ENCODE data around the gene SETDB1. TPM values are rescaled to one million over a fixed set of nuclear protein-coding genes. Genes with fewer than 3 reads are reported as not detected.

SETDB1 gene
- total and polyA plus RNA-seq, 2 donors from 2014 or later: 12.1 to 51.6 TPM

DNA sequence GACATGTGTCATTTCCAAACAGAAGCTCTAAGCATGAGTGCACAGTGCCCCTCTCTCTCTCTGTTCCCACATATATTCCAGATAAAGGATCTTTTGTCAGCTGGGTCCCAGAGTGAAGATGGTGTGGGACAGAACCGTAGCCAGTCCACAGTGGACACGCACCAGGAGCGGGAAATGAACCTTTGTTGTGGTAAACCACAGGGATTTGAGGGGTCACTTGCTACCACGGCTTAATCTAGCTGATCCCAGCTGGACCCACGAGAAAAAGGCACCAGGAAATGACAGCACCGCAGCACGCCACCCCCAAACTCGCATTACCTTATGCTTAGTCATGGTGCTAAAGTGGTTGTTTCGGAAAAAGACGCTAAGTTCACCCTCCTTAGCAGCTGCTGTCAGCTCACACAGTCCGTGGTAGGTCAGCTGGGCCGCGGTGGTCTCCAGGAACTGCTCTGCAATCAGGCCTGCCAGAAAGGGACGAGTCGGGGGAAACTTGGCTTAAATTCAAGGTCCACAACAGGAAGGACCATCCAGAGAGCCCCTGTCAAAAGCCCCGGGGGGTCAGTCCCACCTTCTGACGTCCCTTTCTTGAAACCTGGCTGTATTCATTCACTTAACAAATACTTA is 73.0 kb downstream of the SETDB1 start:
- Histone ChIP-seq H3K9me3 (ENCODE audit: control insufficient read depth in 2 of 3, insufficient read depth in 1 of 3, low read length in 3 of 3) (no peaks in the 10 kb centered on the region), H3K27ac (ENCODE audit: low read depth in 2 of 2, low read length in 2 of 2) (no peak overlapping the region), H3K4me1 (ENCODE audit: control insufficient read depth in 2 of 3, insufficient read depth in 2 of 3, low read depth in 1 of 3, low read length in 3 of 3) (peaks cover 4 to 23% (median 11%) of the 10 kb centered on the region in 3 donors), H3K36me3 (ENCODE audit: control insufficient read depth in 2 of 3, insufficient read depth in 3 of 3, low read length in 3 of 3) (peaks cover 0 to 46% (median 18%) of the 10 kb centered on the region in 3 donors), H3K4me3 (ENCODE audit: low read length in 3 of 3) (no peak overlapping the region), H3K27me3 (ENCODE audit: control insufficient read depth, insufficient read depth, low read length) (no peaks in the 10 kb centered on the region), H3K9ac (ENCODE audit: low read length in 3 of 3) (no peak overlapping the region)
- DNase-seq (no peak), FAIRE-seq (no peak)
- intact Hi-C loops (cut with DNase I): no loop called here
- no peak for TF ChIP-seq CTCF (IDR thresholded peaks at IDR 0.05; ENCODE audit: borderline replicate concordance, extremely low read depth, insufficient read depth)

- Histone ChIP-seq H3K27me3 (ENCODE audit: control insufficient read depth, insufficient read depth, low read length) (no peaks in the 10 kb centered on the region), H3K4me1 (ENCODE audit: control insufficient read depth in 2 of 3, insufficient read depth in 2 of 3, low read depth in 1 of 3, low read length in 3 of 3) (peaks cover 4 to 23% (median 11%) of the 10 kb centered on the region in 3 donors), H3K9me3 (ENCODE audit: control insufficient read depth in 2 of 3, insufficient read depth in 1 of 3, low read length in 3 of 3) (no peaks in the 10 kb centered on the region), H3K4me3 (ENCODE audit: low read length in 3 of 3) (no peak overlapping the region), H3K9ac (ENCODE audit: low read length in 3 of 3) (no peak overlapping the region), H3K27ac (ENCODE audit: low read depth in 2 of 2, low read length in 2 of 2) (no peak overlapping the region), H3K36me3 (ENCODE audit: control insufficient read depth in 2 of 3, insufficient read depth in 3 of 3, low read length in 3 of 3) (peaks cover 0 to 46% (median 18%) of the 10 kb centered on the region in 3 donors)
- intact Hi-C loops (cut with DNase I): no loop called here
- TF ChIP-seq CTCF (IDR thresholded peaks at IDR 0.05; ENCODE audit: borderline replicate concordance, extremely low read depth, insufficient read depth): no peak
- DNase-seq: no peak
- FAIRE-seq: no peak
Observed at GRCh38 chr1:150999926-151000325, 73.8 kb downstream of the SETDB1 start.

DNA sequence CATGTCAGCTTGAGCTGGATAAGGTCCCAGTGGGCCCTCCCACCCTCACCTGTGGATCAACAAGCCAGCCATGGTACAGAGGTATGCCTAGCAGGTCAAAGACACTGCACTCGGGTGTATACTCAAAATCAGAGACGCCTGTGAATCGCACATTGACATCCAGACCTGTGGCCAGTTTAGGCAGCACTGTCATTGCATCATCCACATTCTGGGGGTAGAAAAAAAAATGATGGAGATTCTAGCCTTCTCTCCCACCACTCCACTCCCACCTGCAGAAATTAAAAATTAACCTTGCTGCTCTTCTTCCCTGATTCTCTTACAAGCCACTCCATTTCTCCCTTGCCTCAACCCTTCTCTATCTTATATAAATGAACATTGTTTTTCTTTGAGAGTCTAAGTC is 74.2 kb downstream of the SETDB1 start:
- Histone ChIP-seq H3K4me3 (ENCODE audit: low read length in 3 of 3) (no peak overlapping the region), H3K4me1 (ENCODE audit: control insufficient read depth in 2 of 3, insufficient read depth in 2 of 3, low read depth in 1 of 3, low read length in 3 of 3) (peaks cover 4 to 23% (median 11%) of the 10 kb centered on the region in 3 donors), H3K36me3 (ENCODE audit: control insufficient read depth in 2 of 3, insufficient read depth in 3 of 3, low read length in 3 of 3) (peaks cover 0 to 42% (median 18%) of the 10 kb centered on the region in 3 donors), H3K9me3 (ENCODE audit: control insufficient read depth in 2 of 3, insufficient read depth in 1 of 3, low read length in 3 of 3) (no peaks in the 10 kb centered on the region), H3K9ac (ENCODE audit: low read length in 3 of 3) (no peak overlapping the region), H3K27ac (ENCODE audit: low read depth in 2 of 2, low read length in 2 of 2) (no peak overlapping the region), H3K27me3 (ENCODE audit: control insufficient read depth, insufficient read depth, low read length) (no peaks in the 10 kb centered on the region)
- TF ChIP-seq CTCF (IDR thresholded peaks at IDR 0.05; ENCODE audit: borderline replicate concordance, extremely low read depth, insufficient read depth): no peak
- intact Hi-C loops (cut with DNase I): no loop called here
- no peak for DNase-seq
- FAIRE-seq: no peak

Measured in kidney (tissue), 14 donors.